ENCODE results near the gene RFX2. TPM values are rescaled to one million over a fixed set of nuclear protein-coding genes. Genes with fewer than 3 reads are reported as not detected.

The RFX2 gene
- total and polyA plus RNA-seq, 4 experiments from 2014 or later, result 3.6 to 6.7 (median 5.8) TPM

DNA sequence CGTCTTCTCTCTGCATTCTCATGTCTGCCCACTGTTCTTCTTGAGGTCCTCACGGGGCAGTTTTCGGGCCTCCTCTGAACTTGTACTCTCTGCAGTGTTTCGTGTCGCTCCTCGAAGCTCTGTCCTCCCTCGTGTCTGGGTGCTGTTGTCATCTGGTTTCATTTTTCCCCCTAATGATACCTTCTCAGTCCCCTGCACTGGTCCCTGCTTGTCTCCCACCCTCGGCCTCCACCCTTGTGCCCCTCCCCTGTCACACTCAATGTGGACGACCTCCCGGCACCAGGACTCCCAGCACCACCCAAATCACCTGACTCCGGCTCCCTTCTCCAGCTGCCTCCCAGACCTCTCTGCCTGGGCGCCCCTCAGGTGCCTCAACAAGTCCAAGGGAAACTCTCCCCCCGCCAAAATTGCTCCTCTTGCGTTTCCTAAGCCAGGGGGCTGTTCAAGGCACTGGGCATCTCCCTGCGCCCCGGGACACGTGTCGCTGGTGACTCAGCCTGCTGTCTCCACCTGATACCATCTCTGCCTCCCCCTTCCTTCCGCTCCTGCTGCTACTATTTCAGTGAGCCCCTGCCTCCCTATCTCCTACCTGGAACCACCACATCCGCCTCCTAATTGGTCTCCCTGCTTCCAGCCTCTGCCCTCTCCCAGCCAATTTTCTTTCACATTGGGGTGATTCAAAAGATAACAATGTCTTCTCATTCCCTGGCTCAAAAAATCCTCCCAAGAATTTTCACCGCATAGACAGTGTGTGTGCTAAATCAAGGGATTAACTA, 49.5 kb downstream of the RFX2 start:
- no peaks in the 10 kb centered on the region for H3K9me3 Mint-ChIP-seq
- peak in 3 of 5 donors; percentile 31 to 80 (median 39) for DNase-seq
- Histone ChIP-seq H3K9me3 (ENCODE audit: control insufficient read depth in 1 of 2, low read length in 2 of 2) (no peaks in the 10 kb centered on the region), H3K4me1 (ENCODE audit: insufficient read depth, low read length) (peaks cover 45% of the 10 kb centered on the region), H3K27ac (ENCODE audit: low read depth, low read length) (no peak overlapping the region), H3K4me3 (ENCODE audit: low read length in 2 of 2) (no peak overlapping the region), H3K36me3 (ENCODE audit: insufficient read depth, low read length) (no peaks in the 10 kb centered on the region), H3K27me3 (ENCODE audit: insufficient read depth, low read length) (no peaks in the 10 kb centered on the region)
- POLR2A ChIA-PET (ENCODE audit: partially characterized antibody), result no interaction called here
- H3K4me3 Mint-ChIP-seq, result peak overlapping the region; percentile 42 to 84 (median 66)
- intact Hi-C loops (cut with micrococcal nuclease), result no loop called here
- peaks cover 32 to 68% (median 48%) of the 10 kb centered on the region in 4 donors for H3K4me1 Mint-ChIP-seq
- CTCF ChIA-PET (ENCODE audit: partially characterized antibody), result no interaction called here
- H3K27me3 Mint-ChIP-seq, result peaks cover 0 to 2% of the 10 kb centered on the region in 2 donors
- no peaks in the 10 kb centered on the region for H3K36me3 Mint-ChIP-seq
- peak overlapping the region; percentile 78 to 95 (median 91) for H3K27ac Mint-ChIP-seq

DNA sequence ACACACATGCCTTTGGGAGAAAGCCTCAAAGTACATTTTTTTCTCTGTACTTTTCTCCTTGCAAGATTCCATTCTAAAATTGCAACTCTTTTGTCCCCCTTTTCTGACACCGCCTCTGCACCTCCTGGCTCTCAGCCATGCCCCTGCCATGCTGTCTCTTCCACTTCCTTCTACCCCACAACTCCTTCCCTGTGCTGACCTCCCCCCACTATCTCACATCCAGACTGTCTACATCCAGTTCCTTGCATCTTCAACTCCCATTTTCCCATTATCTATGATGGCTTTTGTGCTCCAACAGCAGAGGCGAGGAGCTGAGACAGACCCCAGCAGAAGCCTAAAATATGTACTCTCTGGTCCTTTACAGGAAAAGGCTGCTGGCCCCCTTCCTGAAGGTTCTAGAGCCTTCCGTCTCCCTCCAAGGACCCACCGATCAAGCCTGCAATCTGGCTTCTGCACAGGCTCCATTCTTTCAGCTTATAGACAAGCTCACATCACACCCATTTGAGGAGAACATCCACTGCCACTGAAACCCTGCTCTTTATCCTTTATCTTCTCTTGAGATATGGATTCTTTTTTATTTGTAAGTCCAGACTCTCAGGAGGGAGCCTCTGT, 50.2 kb downstream of the RFX2 start:
- intact Hi-C loops (cut with micrococcal nuclease), result no loop called here
- no peaks in the 10 kb centered on the region for H3K9me3 ChIP-seq (ENCODE audit: control insufficient read depth in 1 of 2, low read length in 2 of 2)
- no peak overlapping the region for H3K27ac ChIP-seq (ENCODE audit: low read depth, low read length)
- H3K4me1 Mint-ChIP-seq, result peaks cover 29 to 61% (median 45%) of the 10 kb centered on the region in 4 donors
- H3K4me3 ChIP-seq (ENCODE audit: low read length in 2 of 2), result no peak overlapping the region
- H3K4me1 ChIP-seq (ENCODE audit: insufficient read depth, low read length), result peaks cover 38% of the 10 kb centered on the region
- H3K4me3 Mint-ChIP-seq, result peak overlapping the region in 7 of 8 donors; percentile 42 to 84 (median 67)
- H3K36me3 ChIP-seq (ENCODE audit: insufficient read depth, low read length), result no peaks in the 10 kb centered on the region
- ChIA-PET CTCF (ENCODE audit: partially characterized antibody) (no interaction called here), POLR2A (ENCODE audit: partially characterized antibody) (no interaction called here)
- no peaks in the 10 kb centered on the region for H3K36me3 Mint-ChIP-seq
- peak overlapping the region in 6 of 7 donors; percentile 78 to 95 (median 92) for H3K27ac Mint-ChIP-seq
- H3K27me3 ChIP-seq (ENCODE audit: insufficient read depth, low read length), result no peaks in the 10 kb centered on the region
- DNase-seq, result no peak
- H3K9me3 Mint-ChIP-seq, result no peaks in the 10 kb centered on the region
- H3K27me3 Mint-ChIP-seq, result peaks cover 0 to 2% of the 10 kb centered on the region in 2 donors

- H3K27me3 ChIP-seq (ENCODE audit: insufficient read depth, low read length), result no peaks in the 10 kb centered on the region
- intact Hi-C loops (cut with micrococcal nuclease), result no loop called here
- Mint-ChIP-seq H3K27ac (peak overlapping the region in 6 of 7 donors; percentile 26 to 95 (median 84)), H3K9me3 (no peaks in the 10 kb centered on the region), H3K27me3 (peaks cover 0 to 2% of the 10 kb centered on the region in 2 donors), H3K4me1 (peaks cover 27 to 58% (median 44%) of the 10 kb centered on the region in 4 donors), H3K36me3 (no peaks in the 10 kb centered on the region), H3K4me3 (peak overlapping the region in 2 of 8 donors; percentile 17 to 31)
- ChIA-PET POLR2A (ENCODE audit: partially characterized antibody) (no interaction called here), CTCF (ENCODE audit: partially characterized antibody) (no interaction called here)
- no peaks in the 10 kb centered on the region for H3K9me3 ChIP-seq (ENCODE audit: control insufficient read depth in 1 of 2, low read length in 2 of 2)
- DNase-seq, result no peak
- H3K4me1 ChIP-seq (ENCODE audit: insufficient read depth, low read length), result peaks cover 37% of the 10 kb centered on the region
- no peak overlapping the region for H3K27ac ChIP-seq (ENCODE audit: low read depth, low read length)
- H3K4me3 ChIP-seq (ENCODE audit: low read length in 2 of 2), result no peak overlapping the region
- no peaks in the 10 kb centered on the region for H3K36me3 ChIP-seq (ENCODE audit: insufficient read depth, low read length)
Observed at GRCh38 chr19:6059396-6059947, 50.8 kb downstream of the RFX2 start.

DNA sequence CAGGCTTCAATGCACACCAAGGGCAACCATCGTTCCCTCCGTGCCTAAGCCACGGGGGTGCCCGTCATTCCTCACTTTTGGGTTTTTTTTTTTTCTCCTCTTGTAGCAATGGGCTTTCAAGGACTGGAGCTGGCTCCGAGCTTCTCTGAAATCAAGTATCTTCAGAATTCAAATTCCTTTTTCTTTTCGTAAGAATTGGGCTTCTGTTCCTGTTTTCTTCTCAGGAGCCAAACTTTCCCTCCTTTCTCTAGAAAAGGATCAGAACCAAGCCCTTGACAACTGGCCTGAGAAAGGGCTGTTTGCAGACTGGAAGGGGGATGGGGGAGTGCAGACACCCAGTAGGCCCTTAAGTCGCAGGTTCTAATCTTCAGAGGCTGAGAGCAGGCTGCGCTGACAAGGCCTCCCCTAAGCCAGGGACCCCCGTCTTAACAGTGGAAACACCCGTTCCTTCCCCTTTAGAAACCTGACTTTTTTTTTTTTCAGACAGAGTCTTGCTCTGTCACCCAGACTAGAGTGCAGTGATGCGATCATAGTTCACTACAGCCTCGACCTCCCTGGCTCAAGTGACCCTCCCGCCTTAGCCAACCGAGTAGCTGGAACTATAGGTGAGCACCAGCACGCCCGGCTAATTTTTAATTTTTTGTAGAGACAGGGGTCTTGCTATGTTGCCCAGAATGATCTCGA, 51.6 kb downstream of the RFX2 start:
- Histone ChIP-seq H3K9me3 (ENCODE audit: control insufficient read depth in 1 of 2, low read length in 2 of 2) (no peaks in the 10 kb centered on the region), H3K4me3 (ENCODE audit: low read length in 2 of 2) (no peak overlapping the region), H3K27ac (ENCODE audit: low read depth, low read length) (no peak overlapping the region), H3K27me3 (ENCODE audit: insufficient read depth, low read length) (no peaks in the 10 kb centered on the region), H3K4me1 (ENCODE audit: insufficient read depth, low read length) (peaks cover 37% of the 10 kb centered on the region), H3K36me3 (ENCODE audit: insufficient read depth, low read length) (no peaks in the 10 kb centered on the region)
- Mint-ChIP-seq H3K27me3 (peaks cover 0 to 2% of the 10 kb centered on the region in 2 donors), H3K4me1 (peaks cover 27 to 56% (median 41%) of the 10 kb centered on the region in 4 donors), H3K36me3 (no peaks in the 10 kb centered on the region), H3K27ac (peak overlapping the region in 3 of 7 donors; percentile 32 to 54 (median 35)), H3K9me3 (no peaks in the 10 kb centered on the region), H3K4me3 (no peak overlapping the region)
- POLR2A ChIA-PET (ENCODE audit: partially characterized antibody), result no interaction called here
- intact Hi-C loops (cut with micrococcal nuclease), result no loop called here
- CTCF ChIA-PET (ENCODE audit: partially characterized antibody), result no interaction called here
- no peak for DNase-seq

DNA sequence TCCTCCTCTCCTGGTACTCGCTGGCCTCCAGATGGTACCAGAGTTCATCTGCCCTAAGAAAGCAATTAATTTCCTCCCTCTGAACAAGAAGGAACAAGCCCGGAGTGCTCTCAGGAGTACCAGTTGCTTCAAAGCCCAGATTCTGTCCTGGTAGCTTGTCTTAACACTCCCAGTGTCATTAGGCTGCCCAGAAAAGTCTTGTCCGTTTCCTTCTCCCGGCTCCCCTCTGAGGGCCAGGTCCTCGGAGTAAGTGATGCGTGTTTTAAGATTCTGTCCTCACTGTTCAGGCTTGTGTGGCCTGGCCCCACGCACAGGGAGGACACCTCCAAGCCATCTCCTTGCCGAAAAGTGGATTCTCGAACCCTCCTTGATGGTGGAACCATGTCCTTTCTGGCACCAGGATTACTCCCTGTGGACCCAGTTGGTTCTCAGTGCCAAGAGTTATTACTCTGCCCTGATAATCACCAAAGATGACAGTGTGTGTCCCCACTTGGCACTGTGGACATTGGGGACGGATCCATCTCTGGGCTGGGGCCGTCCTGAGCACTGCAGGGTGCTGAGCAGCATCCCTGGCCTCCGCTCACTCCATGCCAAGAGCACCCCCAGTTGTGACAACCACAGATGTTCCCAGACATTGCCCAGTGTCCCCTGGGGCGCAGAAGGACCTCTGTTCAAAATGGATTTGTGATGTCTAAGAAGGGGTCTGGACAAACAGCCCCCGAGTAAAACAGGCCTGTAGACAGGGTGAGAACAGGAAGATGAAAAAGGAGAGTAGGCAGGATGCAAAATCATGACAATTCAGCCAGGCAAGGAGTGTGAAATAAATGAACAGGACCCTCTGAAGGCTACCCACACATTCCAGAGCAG, 52.4 kb downstream of the RFX2 start:
- CTCF ChIA-PET (ENCODE audit: partially characterized antibody), result interaction anchor here (1.2 kb wide), 1 partner anchor 9 kb away, joined by 4 read pairs; no protein-coding TSS in a partner anchor
- Histone ChIP-seq H3K36me3 (ENCODE audit: insufficient read depth, low read length) (no peaks in the 10 kb centered on the region), H3K4me1 (ENCODE audit: insufficient read depth, low read length) (peaks cover 37% of the 10 kb centered on the region), H3K4me3 (ENCODE audit: low read length in 2 of 2) (no peak overlapping the region), H3K27me3 (ENCODE audit: insufficient read depth, low read length) (no peaks in the 10 kb centered on the region), H3K27ac (ENCODE audit: low read depth, low read length) (no peak overlapping the region), H3K9me3 (ENCODE audit: control insufficient read depth in 1 of 2, low read length in 2 of 2) (no peaks in the 10 kb centered on the region)
- Mint-ChIP-seq H3K9me3 (peaks cover 0 to 4% (median 0%) of the 10 kb centered on the region in 8 donors), H3K4me3 (peak overlapping the region in 2 of 8 donors; percentile 10 to 27), H3K4me1 (peaks cover 27 to 56% (median 40%) of the 10 kb centered on the region in 4 donors), H3K36me3 (no peaks in the 10 kb centered on the region), H3K27ac (peak overlapping the region; percentile 54 to 87 (median 77)), H3K27me3 (peaks cover 0 to 2% of the 10 kb centered on the region in 2 donors)
- POLR2A ChIA-PET (ENCODE audit: partially characterized antibody), result no interaction called here
- intact Hi-C loops (cut with micrococcal nuclease), result no loop called here
- DNase-seq, result no peak

DNA sequence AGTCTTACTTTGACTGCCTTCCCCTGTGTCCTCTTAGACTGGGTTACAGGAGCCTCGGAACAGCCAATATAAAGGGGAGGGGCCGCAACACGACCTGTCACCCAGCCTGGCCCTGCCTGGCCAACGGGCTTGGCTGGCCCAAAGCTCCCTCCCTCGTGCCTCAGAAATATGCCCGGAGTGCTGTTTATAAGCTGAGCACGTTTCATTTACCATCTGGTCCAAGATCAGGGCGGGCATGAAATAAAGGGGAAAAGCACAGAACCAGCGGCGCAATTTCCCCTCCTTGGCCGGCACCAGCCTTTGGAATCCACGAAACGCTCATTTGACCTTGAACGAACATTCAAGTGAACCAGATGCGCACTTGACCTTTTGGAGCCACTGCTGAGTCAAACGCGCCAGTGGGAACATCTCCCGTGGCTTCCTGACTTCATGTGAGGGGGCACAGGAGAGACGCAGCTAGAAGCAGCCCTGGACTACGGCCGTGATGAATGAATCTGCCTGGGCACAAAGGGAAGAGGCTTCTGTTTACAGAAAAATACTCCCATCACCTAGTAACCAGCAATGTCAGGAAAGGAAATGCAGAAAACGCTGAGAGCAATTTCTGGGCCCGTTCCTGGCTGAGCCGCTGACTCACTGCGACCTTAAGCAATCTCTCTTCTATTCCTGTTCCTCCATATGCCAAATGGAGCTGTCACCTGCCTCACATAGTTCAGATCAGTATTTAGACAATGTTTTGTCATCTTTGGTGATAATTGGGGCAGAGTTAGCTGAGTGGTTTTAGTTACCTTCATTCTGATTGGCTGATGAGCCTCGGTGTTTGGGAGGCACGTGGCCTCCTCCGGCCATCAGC, 53.3 kb downstream of the RFX2 start:
- Mint-ChIP-seq H3K27ac (peak overlapping the region; percentile 54 to 87 (median 77)), H3K9me3 (peaks cover 0 to 4% (median 0%) of the 10 kb centered on the region in 8 donors), H3K4me1 (peaks cover 25 to 49% (median 35%) of the 10 kb centered on the region in 4 donors), H3K36me3 (no peaks in the 10 kb centered on the region), H3K4me3 (peak overlapping the region in 4 of 8 donors; percentile 29 to 52 (median 40)), H3K27me3 (peaks cover 0 to 2% of the 10 kb centered on the region in 2 donors)
- H3K27ac ChIP-seq (ENCODE audit: low read depth, low read length), result no peak overlapping the region
- peaks cover 33% of the 10 kb centered on the region for H3K4me1 ChIP-seq (ENCODE audit: insufficient read depth, low read length)
- ChIA-PET POLR2A (ENCODE audit: partially characterized antibody) (no interaction called here), CTCF (ENCODE audit: partially characterized antibody) (interaction anchor here (1.2 kb wide), 1 partner anchor 8 kb away, joined by 4 read pairs; no protein-coding TSS in a partner anchor)
- no peaks in the 10 kb centered on the region for H3K27me3 ChIP-seq (ENCODE audit: insufficient read depth, low read length)
- H3K36me3 ChIP-seq (ENCODE audit: insufficient read depth, low read length), result no peaks in the 10 kb centered on the region
- no peak overlapping the region for H3K4me3 ChIP-seq (ENCODE audit: low read length in 2 of 2)
- intact Hi-C loops (cut with micrococcal nuclease), result no loop called here
- DNase-seq, result peak in 3 of 5 donors; percentile 25 to 50 (median 39)
- no peaks in the 10 kb centered on the region for H3K9me3 ChIP-seq (ENCODE audit: control insufficient read depth in 1 of 2, low read length in 2 of 2)
